PC-9 (cell line): ENCODE results near the gene LYPD6B.

ENCODE experiments used
- CTCF ChIP-seq: fragments of 200-600 bp; sonication (generic); conservative IDR thresholded peaks from 2 replicates; pipeline ENCODE4 v1.6.1; 2017; ENCODE audit warnings: mixed run types, antibody characterized with exemption, mild to moderate bottlenecking, moderate library complexity
- EZH2 ChIP-seq: fragments of 200-600 bp; sonication (generic); IDR thresholded peaks from 2 replicates; pipeline ENCODE4 v1.8.0; 2017; ENCODE audit warnings: antibody characterized with exemption, low read depth

- TF ChIP-seq CTCF (no peak), EZH2 (no peak)
Measured at GRCh38 chr2:149034406-149034805, 4.1 kb upstream of the LYPD6B start.
